T-helper 1 cell treated with Interleukin-12 subunit alpha and Interleukin-12 subunit beta and Interleukin-4 antibody, amounts not matched to agents 30 ng/mL and 1 ng/mL, for 36 hours (primary cell): ENCODE measurements around the gene KCNE2. TPM values are rescaled to one million over a fixed set of nuclear protein-coding genes. Genes with fewer than 3 reads are reported as not detected.
"Not testable (repeated sequence)": the region's sequence is repeated elsewhere in the genome, so short reads cannot be mapped to it uniquely, and the experiment has no call there.

Experiments
- intact Hi-C: fragments of 100-400 bp; cut with micrococcal nuclease; formaldehyde crosslinking; loops from one replicate; pipeline ENCODE4 v1.15.1; 2024
- total RNA-seq: library from RNA; stranded (reverse); gene quantifications from 2 replicates; pipeline ENCODE4 v1.2.3, GENCODE V29; 2022

KCNE2 gene
- total RNA-seq, 1 donor from 2014 or later = not detected

GRCh38 chr21:34406102-34406501 is 42.3 kb downstream of the KCNE2 start:
- intact Hi-C loops = not testable (repeated sequence)

- intact Hi-C loops = not testable (repeated sequence)
Measured at GRCh38 chr21:34406676-34407075, 42.9 kb downstream of the KCNE2 start.

GRCh38 chr21:34407294-34407693 is 43.5 kb downstream of the KCNE2 start:
- intact Hi-C loops = not testable (repeated sequence)

- intact Hi-C loops = not testable (repeated sequence)
Measured at GRCh38 chr21:34417448-34418077, 53.8 kb downstream of the KCNE2 start.

Other genes with a start within 250 kb of the KCNE2 start
- 15.3 and 16.8 TPM in 2 replicates for gene SMIM11, start 11.5 kb downstream of the KCNE2 start, total RNA-seq
- not detected in 2 replicates for gene SMIM34, start 59.9 kb downstream of the KCNE2 start, total RNA-seq
- gene KCNE1, start 148.2 kb downstream of the KCNE2 start, total RNA-seq = 0.37 and 0.41 TPM in 2 replicates